Mucosa of rectum (tissue), 2 donors: Measurements from ENCODE around the gene RIGI.
"Not testable (repeated sequence)": the region's sequence is repeated elsewhere in the genome, so short reads cannot be mapped to it uniquely, and the experiment has no call there.

Experiments used
- H3K27ac ChIP-seq, 2 donors: one replicate each; pipeline ENCODE4 v1.7.0; 2013; ENCODE audit warnings: inconsistent platforms in 2 of 2, low read depth in 2 of 2, low read length in 2 of 2
- H3K27me3 ChIP-seq, 2 donors: one replicate each; pipeline ENCODE4 v1.7.0; 2013; ENCODE audit warnings: low read length in 2 of 2; ENCODE audit not compliant: control insufficient read depth in 2 of 2, insufficient read depth in 2 of 2
- H3K36me3 ChIP-seq, 2 donors: one replicate each; pipeline ENCODE4 v1.7.0; 2013; ENCODE audit warnings: low read length in 2 of 2; ENCODE audit not compliant: control insufficient read depth in 2 of 2, insufficient read depth in 2 of 2
- H3K4me1 ChIP-seq, 2 donors: one replicate each; pipeline ENCODE4 v1.7.0; 2013; ENCODE audit warnings: low read length in 2 of 2, mild to moderate bottlenecking in 1 of 2; ENCODE audit not compliant: control insufficient read depth in 2 of 2, insufficient read depth in 2 of 2
- H3K4me3 ChIP-seq, 2 donors: one replicate each; pipeline ENCODE4 v1.7.0; 2013; ENCODE audit warnings: low read length in 2 of 2
- H3K9ac ChIP-seq, 2 donors: one replicate each; pipeline ENCODE4 v1.7.0; 2013; ENCODE audit warnings: low read length in 2 of 2, low read depth in 1 of 2, mild to moderate bottlenecking in 1 of 2
- H3K9me3 ChIP-seq, 2 donors: one replicate each; pipeline ENCODE4 v1.7.0; 2013; ENCODE audit warnings: low read length in 2 of 2; ENCODE audit not compliant: control insufficient read depth in 2 of 2
- donor health status: healthy.
- donor health status: Normal muscosa, but diverticular disease.

Gene RIGI

DNA sequence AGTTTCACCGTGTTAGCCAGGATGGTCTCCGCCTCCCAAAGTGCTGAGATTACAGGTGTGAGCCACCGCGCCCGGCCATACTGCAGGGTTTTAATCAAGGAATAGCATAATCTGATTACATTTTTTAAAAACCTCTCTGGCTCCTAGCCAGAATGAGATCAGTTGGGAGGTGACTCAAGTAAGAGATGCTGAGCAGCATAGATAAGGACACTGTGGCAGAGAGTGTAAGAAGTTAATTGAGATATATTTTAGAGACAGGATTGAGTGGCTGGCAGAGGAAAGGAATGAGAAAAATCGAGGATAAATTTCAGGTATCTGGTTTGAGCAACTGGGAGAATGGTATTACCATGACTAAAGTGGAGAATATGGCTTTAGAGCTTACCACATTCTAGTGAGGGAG lies 7.3 kb upstream of the RIGI start:
- H3K36me3 ChIP-seq: peaks cover 0 to 3% of the 10 kb centered on the region in 2 donors
- no peak overlapping the region for H3K4me3 ChIP-seq
- H3K4me1 ChIP-seq: no peaks in the 10 kb centered on the region
- no peaks in the 10 kb centered on the region for H3K9me3 ChIP-seq
- H3K27me3 ChIP-seq: no peaks in the 10 kb centered on the region
- H3K27ac ChIP-seq: no peak overlapping the region
- no peak overlapping the region for H3K9ac ChIP-seq

DNA sequence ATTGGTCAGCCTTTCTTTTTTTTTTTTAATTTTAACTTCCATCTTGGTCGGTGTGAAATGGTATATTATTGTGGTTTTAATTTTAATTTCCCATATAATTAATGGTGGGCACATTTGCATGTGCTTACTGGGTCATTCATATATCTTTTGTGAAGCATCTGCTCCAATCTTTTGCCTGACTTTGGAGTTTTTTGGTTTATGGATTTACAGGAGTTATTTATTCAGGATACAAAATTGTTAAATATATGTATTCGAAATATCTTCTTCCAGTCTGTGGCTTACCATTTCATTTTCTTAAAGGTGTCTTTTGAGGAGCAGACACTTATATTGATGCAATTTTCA lies 682 bp upstream of the RIGI start:
- peak overlapping the region; percentile 52 to 54 for H3K9ac ChIP-seq
- H3K36me3 ChIP-seq: no peaks in the 10 kb centered on the region
- H3K27ac ChIP-seq: peak overlapping the region; percentile 83 to 87
- no peaks in the 10 kb centered on the region for H3K9me3 ChIP-seq
- peaks cover 7 to 10% of the 10 kb centered on the region in 2 donors for H3K4me1 ChIP-seq
- peak overlapping the region; percentile 79 to 98 for H3K4me3 ChIP-seq
- no peaks in the 10 kb centered on the region for H3K27me3 ChIP-seq

DNA sequence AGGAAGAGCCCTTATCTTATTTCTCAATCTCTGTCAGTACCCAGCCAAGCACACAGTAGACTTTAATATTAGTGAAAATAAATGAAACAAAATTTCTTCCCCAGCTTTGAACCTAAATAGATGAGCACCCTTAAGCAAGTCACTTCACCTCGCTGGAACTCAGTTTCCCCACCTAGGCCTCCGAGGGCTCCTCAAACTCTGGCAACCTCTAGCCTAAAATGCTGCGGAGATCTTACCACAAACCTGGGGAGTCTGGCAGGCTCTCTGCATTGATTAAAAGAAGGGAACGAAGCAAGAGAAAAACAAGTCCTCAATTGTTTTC lies 326 bp downstream of the RIGI start:
- H3K4me3 ChIP-seq: peak overlapping the region; percentile 79 to 98
- no peaks in the 10 kb centered on the region for H3K9me3 ChIP-seq
- no peaks in the 10 kb centered on the region for H3K36me3 ChIP-seq
- peak overlapping the region; percentile 52 to 54 for H3K9ac ChIP-seq
- peak overlapping the region; percentile 83 to 87 for H3K27ac ChIP-seq
- peaks cover 7 to 10% of the 10 kb centered on the region in 2 donors for H3K4me1 ChIP-seq
- H3K27me3 ChIP-seq: no peaks in the 10 kb centered on the region

DNA sequence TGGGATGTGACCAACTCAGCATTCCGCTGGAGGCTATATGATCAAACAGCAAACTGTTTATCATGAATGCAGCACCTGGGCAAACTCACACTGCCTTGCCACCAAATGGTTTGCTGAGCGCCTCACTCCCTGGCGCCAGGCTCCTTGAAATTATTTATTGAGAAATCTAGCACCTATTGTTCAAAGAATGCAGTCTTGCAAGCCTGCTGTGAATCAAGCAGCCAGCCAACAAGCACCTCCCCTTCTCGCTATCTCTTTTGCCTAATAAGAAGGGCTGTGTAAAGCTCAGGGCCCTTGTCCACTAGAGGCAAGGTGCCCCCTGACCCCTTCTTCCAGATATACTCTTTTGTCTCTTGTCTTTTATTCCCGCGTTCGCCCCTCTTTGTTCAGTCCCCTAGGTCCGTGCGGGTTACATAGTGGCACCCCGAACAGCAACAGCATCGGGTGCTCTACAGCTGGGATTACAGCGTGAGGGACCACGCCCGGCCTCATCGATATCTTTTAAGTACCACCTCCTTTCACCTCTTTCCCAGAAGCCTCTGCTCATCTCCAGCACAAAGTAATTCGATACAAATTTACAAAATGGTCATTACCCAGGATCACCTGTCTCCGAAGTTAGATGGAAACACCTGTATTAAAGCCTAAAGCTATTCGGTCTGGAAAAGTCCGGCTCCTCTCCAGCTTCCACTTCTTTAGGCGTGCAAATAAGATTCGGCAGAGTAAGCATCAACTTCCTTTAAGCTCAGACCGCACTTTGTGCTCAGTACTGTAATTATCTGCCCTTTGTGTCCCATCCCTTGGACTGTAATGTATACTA lies 896 bp downstream of the RIGI start:
- H3K27me3 ChIP-seq: no peaks in the 10 kb centered on the region
- peak overlapping the region; percentile 52 to 54 for H3K9ac ChIP-seq
- H3K9me3 ChIP-seq: no peaks in the 10 kb centered on the region
- peak overlapping the region; percentile 83 to 87 for H3K27ac ChIP-seq
- H3K4me1 ChIP-seq: peaks cover 7 to 10% of the 10 kb centered on the region in 2 donors
- H3K4me3 ChIP-seq: peak overlapping the region; percentile 79 to 98
- H3K36me3 ChIP-seq: no peaks in the 10 kb centered on the region

DNA sequence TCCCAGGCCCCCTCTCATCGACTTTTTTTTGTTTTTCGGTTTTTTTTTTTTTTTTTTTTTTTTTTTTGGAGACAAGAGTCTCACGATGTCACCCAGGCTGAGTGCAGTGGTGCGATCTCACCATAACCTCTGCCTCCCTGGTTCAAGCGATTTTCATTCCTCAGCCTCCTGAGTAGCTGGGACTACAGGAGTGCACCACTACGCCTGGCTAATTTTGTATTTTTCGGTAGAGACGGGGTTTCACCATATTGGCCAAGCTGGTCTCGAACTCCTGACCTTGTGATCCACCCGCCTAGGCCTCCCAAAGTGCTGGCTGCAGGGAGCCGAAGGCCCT lies 1.5 kb downstream of the RIGI start:
- not testable (repeated sequence) for H3K27me3 ChIP-seq, H3K36me3 ChIP-seq, H3K9ac ChIP-seq, H3K4me1 ChIP-seq, H3K27ac ChIP-seq, H3K9me3 ChIP-seq
- H3K4me3 ChIP-seq: peak overlapping the region in 1 of 2 donors; percentile 98

DNA sequence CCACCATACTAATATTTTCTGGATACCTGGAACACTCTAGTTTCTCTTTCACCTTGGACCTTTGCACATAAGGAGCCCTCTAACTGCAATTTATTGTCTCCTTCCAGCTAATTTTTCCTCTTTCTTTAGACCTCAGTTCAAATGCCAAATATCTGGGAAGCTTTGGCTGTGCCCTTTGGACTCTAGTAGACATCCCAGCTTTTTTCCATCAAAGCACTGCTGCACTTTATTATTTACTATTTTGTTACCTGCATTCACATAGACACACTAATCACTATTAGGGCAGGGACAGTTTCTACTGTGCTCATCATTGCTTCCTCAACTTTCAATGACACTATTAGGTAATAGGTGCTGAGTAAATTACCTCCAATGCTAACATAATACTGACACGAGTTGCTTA lies 2.1 kb downstream of the RIGI start:
- Histone ChIP-seq H3K27me3 (no peaks in the 10 kb centered on the region), H3K4me3 (no peak overlapping the region), H3K4me1 (peaks cover 7 to 10% of the 10 kb centered on the region in 2 donors), H3K9me3 (no peaks in the 10 kb centered on the region), H3K36me3 (no peaks in the 10 kb centered on the region), H3K27ac (no peak overlapping the region), H3K9ac (no peak overlapping the region)

DNA sequence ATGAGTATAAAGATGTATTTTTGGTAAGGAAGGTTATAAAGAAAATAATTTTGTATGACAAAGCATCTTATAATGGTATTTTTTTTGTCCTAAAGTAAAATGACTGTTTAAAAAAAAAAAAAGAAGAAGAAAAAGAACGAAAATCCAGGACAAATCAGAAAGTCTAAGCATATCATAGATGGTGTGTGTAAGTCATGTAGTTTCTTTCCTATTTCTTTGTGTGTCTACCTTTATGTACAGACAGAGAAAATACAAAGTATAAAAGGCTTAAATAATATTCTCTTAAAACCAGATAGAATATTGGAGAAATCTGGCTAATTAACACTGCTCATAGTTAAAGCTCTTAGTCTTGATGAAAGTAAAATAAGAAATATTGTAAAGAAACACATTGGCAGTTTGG lies 7.7 kb downstream of the RIGI start:
- no peaks in the 10 kb centered on the region for H3K27me3 ChIP-seq
- no peaks in the 10 kb centered on the region for H3K36me3 ChIP-seq
- no peaks in the 10 kb centered on the region for H3K9me3 ChIP-seq
- H3K4me1 ChIP-seq: no peaks in the 10 kb centered on the region
- no peak overlapping the region for H3K27ac ChIP-seq
- H3K4me3 ChIP-seq: no peak overlapping the region
- no peak overlapping the region for H3K9ac ChIP-seq

DNA sequence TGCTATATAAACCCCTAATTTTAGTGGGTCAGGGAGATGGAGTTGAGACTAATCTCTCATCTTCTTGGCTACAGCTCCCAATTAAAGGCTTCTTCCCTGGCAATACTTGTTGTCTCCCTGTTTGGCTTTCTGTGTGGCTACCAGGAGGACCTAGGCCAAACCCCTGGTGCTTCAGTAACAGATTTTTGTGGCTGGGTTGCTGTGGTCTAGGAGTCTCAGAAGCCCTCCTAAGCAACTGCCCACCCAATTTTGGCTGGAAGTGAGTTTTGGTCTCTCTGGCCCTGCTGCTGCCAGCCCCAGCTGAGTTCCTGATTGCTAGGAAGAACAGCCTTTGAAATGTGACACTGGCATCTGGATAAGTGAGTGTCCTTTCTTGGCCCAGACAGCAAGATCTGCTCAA lies 9.8 kb downstream of the RIGI start:
- no peak overlapping the region for H3K27ac ChIP-seq
- no peaks in the 10 kb centered on the region for H3K27me3 ChIP-seq
- H3K9me3 ChIP-seq: no peaks in the 10 kb centered on the region
- no peak overlapping the region for H3K9ac ChIP-seq
- no peaks in the 10 kb centered on the region for H3K36me3 ChIP-seq
- no peaks in the 10 kb centered on the region for H3K4me1 ChIP-seq
- H3K4me3 ChIP-seq: no peak overlapping the region

DNA sequence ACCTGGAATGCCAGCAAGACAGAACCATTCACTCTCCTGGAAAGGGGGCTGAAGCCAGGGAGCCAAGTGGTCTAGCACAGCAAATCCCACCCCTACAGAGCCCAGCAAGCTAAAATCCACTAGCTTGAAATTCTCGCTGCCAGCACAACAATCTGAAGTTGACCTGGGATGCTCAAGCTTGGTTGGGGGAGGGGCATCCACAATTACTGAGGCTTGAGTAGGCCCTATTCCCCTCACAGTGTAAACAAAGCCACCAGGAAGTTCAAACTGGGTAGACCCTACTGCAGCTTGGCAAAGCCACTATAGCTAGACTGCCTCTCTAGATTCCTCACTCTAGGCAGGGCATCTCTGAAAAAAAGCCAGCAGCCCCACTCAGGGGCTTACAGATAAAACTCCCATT lies 17.3 kb downstream of the RIGI start:
- Histone ChIP-seq H3K9ac (no peak overlapping the region), H3K27me3 (no peaks in the 10 kb centered on the region), H3K4me1 (no peaks in the 10 kb centered on the region), H3K9me3 (no peaks in the 10 kb centered on the region), H3K27ac (no peak overlapping the region), H3K4me3 (no peak overlapping the region), H3K36me3 (no peaks in the 10 kb centered on the region)

DNA sequence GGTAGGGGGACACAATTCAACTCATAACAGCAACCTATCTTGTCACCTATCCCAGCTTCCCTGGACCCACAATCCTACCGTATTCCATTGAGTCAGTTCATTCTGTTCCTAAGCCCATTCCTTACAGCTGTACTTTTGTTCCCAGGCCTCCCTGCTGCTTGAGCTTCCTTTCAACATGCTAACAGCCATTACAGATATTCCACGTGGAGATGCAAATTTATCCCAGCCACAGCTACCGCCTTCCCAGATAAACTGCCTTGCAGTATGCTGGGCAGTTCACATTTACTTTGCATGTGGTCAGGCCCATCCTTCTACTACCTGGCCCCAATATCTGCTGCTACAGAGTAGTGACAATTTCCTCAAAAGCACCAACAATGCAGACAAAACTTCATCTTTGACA lies 23.0 kb downstream of the RIGI start:
- Histone ChIP-seq H3K4me3 (no peak overlapping the region), H3K27me3 (no peaks in the 10 kb centered on the region), H3K9ac (no peak overlapping the region), H3K4me1 (no peaks in the 10 kb centered on the region), H3K9me3 (no peaks in the 10 kb centered on the region), H3K27ac (no peak overlapping the region), H3K36me3 (peaks cover 4 to 10% of the 10 kb centered on the region in 2 donors)

DNA sequence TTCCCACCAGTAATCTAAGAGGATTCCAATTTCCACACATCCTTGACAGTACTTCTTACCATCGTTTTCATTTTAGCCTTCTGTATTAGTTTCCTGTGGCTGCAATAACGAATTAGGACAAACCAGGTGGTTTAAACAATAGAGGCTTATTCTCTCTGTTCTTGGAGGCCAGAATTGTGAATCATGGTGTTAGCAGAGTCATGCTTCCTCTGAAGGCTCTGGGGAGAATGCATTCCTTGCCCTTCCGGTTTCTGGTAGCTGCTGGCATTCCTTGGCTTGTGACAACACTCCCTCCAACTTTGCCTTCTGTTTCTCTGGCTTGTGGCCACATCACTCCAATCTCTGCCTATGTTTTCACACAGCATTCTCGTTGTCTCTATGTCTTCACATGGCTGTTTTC lies 23.5 kb downstream of the RIGI start:
- no peak overlapping the region for H3K27ac ChIP-seq
- H3K36me3 ChIP-seq: peaks cover 6 to 12% of the 10 kb centered on the region in 2 donors
- H3K27me3 ChIP-seq: no peaks in the 10 kb centered on the region
- H3K4me1 ChIP-seq: no peaks in the 10 kb centered on the region
- no peak overlapping the region for H3K4me3 ChIP-seq
- H3K9ac ChIP-seq: no peak overlapping the region
- no peaks in the 10 kb centered on the region for H3K9me3 ChIP-seq
